Rectal smooth muscle tissue (tissue), 1 donor: ENCODE results near the gene TXLNA.

Experiments used
- H3K27ac ChIP-seq: one replicate; pipeline ENCODE4 v1.7.0; 2013; ENCODE audit warnings: low read depth, low read length, inconsistent platforms
- H3K27me3 ChIP-seq: one replicate; pipeline ENCODE4 v1.7.0; 2013; ENCODE audit warnings: low read length; ENCODE audit not compliant: control insufficient read depth, insufficient read depth
- H3K36me3 ChIP-seq: one replicate; pipeline ENCODE4 v1.7.0; 2013; ENCODE audit warnings: low read length; ENCODE audit not compliant: control insufficient read depth, insufficient read depth
- H3K4me1 ChIP-seq: one replicate; pipeline ENCODE4 v1.7.0; 2013; ENCODE audit warnings: low read length; ENCODE audit not compliant: control insufficient read depth, insufficient read depth
- H3K4me3 ChIP-seq: one replicate; pipeline ENCODE4 v1.7.0; 2013; ENCODE audit warnings: low read length
- H3K9ac ChIP-seq: one replicate; pipeline ENCODE4 v1.7.0; 2013; ENCODE audit warnings: low read length

Gene TXLNA

DNA sequence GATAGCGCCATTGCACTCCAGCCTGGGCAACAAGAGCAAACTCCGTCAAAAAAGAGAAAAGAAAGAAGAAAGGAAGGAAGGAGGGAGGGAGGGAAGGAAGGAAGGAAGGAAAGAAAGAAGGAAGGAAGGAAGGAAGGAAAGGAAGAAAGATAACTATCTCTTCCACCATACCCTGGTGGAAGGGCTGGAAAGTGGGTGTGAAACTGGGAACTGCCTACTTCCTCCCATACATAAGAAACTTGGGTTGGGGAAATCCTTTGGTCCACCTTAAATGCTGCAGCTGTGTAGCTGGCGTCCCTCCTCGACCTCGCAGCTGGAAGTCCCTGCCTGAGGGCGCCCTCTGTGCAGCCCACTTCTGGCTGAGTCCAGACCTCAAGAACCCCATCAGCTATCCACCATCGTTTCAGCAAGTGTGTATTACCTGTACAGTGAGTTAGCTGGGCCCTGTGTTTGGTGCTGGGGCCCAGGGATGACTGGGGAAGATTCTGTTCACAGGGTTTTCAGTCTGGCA, 62.9 kb downstream of the TXLNA start:
- no peak overlapping the region for H3K9ac ChIP-seq
- H3K4me3 ChIP-seq = no peak overlapping the region
- H3K36me3 ChIP-seq = no peaks in the 10 kb centered on the region
- no peaks in the 10 kb centered on the region for H3K27me3 ChIP-seq
- H3K27ac ChIP-seq = no peak overlapping the region
- peaks cover 5% of the 10 kb centered on the region for H3K4me1 ChIP-seq

DNA sequence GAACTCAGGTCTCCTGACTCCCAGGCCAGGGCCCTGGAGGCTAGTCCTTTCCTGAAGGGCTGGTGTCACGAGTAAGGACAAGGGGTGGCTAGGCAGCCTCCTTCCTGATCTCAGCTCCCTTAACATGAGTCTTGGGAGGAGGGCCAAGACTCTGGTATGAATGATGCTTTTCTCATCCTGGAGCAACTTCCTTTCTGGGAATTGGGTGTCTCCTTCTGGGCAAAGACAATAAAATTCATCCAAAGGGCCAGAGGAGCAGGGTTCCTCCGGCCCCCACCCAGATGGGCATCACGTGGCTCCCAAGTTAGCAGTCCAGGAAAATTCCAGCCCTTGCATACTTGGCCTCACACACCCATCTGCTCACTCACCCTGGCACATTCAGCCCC, 67.4 kb downstream of the TXLNA start, which contains the start of gene FAM167B:
Gene FAM167B, plus strand, starts transcription at position 335 of the 386 bp plus-strand sequence. CDS start 200 bp downstream, outside the sequence.
- H3K4me1 ChIP-seq = peaks cover 5% of the 10 kb centered on the region
- H3K27ac ChIP-seq = peak within 1 kb of the TSS; percentile 12
- no peak within 1 kb of the TSS for H3K9ac ChIP-seq
- no peaks in the 10 kb centered on the region for H3K27me3 ChIP-seq
- no peaks in the 10 kb centered on the region for H3K36me3 ChIP-seq
- H3K4me3 ChIP-seq = no peak within 1 kb of the TSS

DNA sequence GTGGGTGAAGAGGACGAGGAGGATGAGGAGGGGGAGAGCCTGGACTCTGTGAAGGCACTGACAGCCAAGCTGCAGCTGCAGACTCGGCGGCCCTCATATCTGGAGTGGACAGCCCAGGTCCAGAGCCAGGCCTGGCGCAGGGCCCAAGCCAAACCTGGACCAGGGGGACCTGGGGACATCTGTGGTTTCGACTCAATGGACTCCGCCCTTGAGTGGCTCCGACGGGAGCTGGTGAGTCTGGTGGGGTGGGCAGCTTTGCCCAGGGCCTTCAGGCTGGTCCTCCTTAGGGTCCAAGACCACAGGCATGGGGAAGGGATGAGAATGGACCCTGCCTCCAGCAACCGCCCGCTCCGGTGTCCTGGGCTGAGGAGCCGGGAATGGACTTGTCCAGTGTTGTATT, 68.0 kb downstream of the TXLNA start:
- no peaks in the 10 kb centered on the region for H3K27me3 ChIP-seq
- H3K4me1 ChIP-seq = peaks cover 5% of the 10 kb centered on the region
- no peak overlapping the region for H3K9ac ChIP-seq
- no peak overlapping the region for H3K4me3 ChIP-seq
- H3K27ac ChIP-seq = peak overlapping the region; percentile 12
- H3K36me3 ChIP-seq = no peaks in the 10 kb centered on the region
